ENCODE data around the gene TSR1.

Gene TSR1

GRCh38 chr17:2336215-2336851 lies at the start of gene TSR1:
Gene TSR1 (minus strand): TSS chr17:2336457. CDS start chr17:2336427, 30 bp downstream.
- DNase-seq (ENCODE audit: low spot score): peak; percentile 91

DNA sequence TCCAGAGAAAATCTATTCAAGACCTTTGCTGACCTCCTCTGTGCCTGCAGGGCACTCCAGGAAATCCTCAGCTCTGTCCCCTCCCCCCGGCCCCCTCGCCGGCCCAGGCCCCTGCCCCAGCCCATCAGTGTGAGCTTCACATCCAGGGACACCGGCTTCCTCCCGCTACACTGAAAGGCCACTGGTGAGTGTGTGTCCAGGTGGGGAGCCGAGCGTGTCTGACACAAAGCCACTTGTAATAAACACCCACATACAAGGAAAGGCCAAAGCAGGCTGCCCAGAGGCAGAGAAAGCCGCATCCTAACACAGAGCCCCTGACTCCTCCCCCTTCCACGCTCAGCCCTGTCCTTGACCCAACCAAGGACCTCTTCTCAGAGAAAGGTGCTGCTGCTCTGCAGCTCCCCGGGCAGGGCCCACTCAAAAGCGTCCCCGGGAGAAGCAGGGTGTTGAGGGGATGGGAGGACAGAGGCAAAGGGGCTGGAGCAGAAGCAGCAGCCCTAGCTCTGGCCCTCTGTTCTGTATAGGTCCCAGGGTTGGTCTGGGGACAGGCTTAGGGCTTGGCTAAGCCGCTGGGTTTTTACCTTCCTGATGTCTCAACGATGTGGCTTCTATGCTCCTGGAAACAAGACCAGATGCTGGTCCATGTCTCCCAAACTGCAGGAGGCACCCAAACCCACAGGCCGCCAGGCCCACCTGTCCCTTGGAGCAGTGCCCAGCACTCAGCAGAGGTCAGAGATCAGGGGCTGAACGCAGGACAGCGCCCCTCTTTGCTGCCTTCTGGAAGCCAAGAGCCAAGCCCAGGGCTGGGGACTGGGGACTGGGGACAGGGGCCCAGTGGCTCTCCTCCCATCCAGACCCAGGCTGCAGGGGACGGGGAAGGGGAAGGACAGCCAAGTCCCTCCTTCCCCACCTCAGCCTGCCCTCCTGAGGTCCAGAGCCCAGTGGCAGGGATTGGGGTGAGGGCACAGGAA lies 49.3 kb upstream of the TSR1 start:
- no peak for DNase-seq (ENCODE audit: low spot score)

DNA sequence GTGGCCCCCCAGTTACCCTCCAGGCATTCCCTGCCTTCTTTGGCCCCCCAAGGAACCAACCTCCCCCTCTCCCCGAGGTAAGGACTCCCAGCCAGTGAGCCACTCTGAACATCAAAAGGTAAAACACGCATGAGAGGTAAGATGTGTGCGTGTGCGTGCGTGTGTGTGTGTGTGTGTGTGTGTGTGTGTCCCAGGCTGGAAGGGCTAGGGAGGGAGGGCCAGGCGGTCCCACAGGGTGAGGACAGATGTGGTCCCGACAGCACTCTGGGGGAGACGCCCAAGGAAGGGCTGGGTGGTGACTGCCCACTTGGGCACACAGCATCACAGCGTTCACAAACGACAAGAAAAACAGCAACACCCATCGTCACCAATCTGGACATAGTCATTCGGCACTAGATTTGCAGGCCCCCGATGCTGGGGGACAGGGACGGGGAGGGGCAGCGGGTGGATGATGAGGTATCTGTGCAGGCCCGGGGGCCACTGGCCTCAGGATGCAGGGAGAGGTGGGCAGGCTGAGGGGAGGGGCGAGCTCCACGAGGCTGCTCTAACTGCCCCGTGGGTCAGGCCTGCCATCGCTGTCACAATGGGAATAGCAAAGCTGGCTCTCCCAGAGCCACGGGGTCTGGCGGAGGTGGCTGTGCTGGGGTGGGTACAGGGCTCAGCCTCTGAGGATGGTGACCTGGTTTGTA lies 48.3 kb upstream of the TSR1 start:
- DNase-seq (ENCODE audit: low spot score): no peak

GRCh38 chr17:2383628-2384167 lies 47.4 kb upstream of the TSR1 start:
- no peak for DNase-seq (ENCODE audit: low spot score)

DNA sequence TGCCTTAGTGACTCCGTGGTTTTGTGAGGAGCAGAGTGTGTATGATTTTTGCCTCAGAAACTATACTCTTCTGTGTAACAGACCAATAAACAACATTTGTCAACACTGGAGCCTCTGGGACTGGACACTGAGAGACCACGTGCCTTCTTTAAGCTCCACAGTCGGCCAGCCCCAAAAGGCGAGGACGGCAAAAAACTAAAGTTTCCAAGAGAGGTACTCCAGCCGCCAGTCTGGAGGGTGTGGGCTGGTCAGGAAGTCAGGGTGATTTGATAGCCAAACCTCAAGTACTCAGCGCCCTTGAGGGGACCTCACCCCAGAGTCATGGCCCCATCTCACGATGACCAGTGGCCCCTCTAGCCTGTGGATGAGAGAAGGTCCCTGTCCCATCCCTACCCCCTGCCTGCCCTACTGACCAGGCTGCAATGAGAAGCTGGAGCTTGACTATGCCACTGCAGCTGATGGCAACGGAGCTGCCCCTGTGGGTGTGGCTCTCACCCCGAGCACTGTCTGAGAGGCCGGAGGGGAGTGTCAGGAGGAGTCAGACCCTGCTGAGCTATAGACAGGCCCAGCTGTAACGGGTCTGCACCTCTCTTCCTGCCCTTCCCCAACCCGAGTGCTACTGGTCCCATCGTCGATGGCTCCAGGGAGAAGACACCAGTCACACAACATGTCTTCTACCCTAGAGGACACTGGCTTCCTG lies 44.8 kb upstream of the TSR1 start:
- no peak for DNase-seq (ENCODE audit: low spot score)

- DNase-seq (ENCODE audit: low spot score): no peak
Measured at GRCh38 chr17:2380226-2380922, 44.1 kb upstream of the TSR1 start.

DNA sequence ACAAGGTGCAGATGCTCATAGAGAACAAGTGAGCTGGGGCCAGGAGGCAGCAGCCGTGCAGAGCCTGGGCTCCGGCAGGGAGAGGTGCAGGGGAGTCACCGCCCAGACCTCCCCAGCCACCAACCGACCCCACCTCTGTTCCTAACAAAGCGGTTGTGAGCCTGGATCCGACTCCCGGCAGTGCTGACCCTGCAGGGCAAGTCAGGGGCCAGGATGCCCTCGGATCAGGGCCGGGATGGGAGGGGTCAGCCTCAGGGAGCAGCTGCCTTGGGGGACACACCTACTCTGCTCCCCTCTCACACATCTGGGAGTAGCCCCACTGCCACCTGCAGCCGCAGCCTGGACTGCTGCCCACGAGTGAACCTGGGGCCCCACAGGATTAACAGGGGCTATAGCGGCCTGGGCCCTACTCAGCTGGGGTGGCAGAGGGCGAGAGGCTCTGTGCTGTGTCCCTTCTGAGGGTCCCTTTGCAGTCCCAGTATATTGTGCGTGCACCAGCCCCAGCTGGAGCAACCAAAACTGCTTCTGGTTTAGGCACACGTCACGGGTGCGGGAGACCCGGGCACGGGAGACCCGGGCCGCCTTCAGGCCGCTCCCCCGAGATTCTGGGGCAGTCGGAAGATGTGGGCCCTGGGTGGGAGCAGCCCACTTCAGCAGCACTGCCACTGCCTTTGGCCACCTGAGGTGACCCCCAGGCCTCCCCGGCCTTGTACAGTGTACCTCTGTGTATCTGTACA lies 43.4 kb upstream of the TSR1 start:
- no peak for DNase-seq (ENCODE audit: low spot score)

DNA sequence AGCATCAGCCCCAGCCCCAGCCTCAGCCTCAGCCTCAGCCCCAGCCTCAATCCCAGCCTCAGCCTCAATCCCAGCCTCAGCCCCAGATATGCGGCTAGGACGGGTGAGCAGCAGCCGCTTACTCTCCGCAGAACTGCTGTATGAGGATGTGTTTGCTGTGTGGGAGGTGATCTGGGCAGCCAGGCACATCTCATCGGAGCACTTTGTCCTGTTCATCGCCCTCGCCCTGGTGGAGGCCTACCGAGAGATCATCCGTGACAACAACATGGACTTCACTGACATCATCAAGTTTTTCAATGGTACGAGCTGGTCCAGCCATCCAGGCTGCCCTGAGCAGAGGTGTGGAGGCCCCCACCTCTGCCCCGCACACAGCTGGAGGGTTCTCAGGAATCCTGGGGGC lies 42.6 kb upstream of the TSR1 start:
- DNase-seq (ENCODE audit: low spot score): no peak

DNA sequence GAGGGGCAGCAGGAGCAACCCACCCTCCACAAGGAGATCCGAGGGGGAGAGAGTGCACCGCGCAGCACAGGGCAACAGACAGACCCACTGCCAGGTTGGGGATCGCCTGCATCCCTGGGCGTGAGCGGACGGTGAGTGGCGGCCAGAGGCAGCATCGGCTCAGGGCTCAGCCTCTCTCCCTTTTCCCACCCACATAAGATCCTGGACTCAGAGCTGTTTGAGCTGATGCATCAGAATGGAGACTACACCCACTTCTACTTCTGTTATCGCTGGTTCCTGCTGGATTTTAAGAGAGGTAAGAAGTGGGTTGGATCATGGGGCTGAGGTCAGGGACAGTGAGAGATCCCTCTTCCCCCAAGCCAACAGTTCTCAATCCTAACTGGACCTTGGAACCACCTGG lies 41.4 kb upstream of the TSR1 start:
- DNase-seq (ENCODE audit: low spot score): no peak

GRCh38 chr17:2376107-2376506 lies 39.9 kb upstream of the TSR1 start:
- no peak for DNase-seq (ENCODE audit: low spot score)

DNA sequence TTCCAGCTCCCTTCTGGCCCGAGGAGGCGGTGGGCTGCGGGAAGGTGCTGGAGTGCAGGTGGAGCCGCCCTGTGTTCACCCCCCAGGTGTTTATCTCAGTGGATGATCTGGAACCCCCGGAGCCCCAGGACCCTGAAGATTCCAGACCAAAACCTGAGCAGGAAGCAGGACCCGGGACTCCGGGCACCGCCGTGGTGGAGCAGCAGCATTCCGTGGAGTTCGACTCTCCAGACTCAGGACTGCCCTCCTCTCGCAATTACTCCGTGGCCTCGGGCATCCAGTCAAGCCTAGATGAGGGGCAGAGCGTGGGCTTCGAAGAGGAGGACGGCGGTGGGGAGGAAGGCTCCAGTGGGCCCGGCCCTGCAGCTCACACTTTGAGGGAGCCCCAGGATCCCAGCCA lies 39.1 kb upstream of the TSR1 start:
- no peak for DNase-seq (ENCODE audit: low spot score)

GRCh38 chr17:2374549-2375285 lies 38.5 kb upstream of the TSR1 start:
- DNase-seq (ENCODE audit: low spot score): no peak

DNA sequence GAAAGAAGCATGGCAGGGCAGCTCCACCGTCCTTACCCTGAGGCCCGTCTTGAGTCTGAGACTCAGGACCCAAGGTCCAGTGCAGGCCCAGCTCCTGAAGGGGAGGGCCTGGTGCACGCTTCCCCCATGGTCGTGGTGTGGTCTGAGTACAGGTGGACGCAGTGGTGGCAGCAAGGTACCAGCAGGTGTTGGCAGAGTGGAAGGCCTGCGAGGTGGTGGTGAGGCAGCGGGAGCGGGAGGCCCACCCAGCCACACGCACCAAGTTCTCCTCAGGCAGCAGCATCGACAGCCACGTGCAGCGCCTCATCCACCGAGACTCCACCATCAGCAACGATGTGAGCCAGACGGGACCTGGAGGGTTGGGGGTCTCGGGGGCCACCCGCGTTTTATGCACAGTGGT lies 36.9 kb upstream of the TSR1 start:
- DNase-seq (ENCODE audit: low spot score): no peak

GRCh38 chr17:2372681-2373080 lies 36.4 kb upstream of the TSR1 start:
- DNase-seq (ENCODE audit: low spot score): no peak

DNA sequence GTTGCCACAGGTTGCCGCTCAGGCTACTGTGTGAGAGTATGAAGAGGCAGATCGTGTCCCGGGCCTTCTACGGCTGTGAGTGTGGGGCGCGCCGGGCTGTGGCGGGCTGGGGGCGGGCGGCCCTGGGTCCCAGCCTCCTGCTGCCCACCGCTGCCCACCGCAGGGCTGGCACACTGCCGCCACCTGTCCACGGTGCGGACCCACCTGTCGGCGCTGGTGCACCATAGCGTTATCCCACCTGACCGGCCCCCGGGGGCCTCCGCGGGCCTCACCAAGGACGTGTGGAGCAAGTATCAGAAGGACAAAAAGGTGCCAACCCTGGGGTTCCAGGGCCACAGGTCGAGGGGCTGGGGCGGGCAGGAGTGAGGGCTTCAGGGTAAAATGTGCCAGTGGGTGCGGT lies 35.9 kb upstream of the TSR1 start:
- DNase-seq (ENCODE audit: low spot score): no peak

DNA sequence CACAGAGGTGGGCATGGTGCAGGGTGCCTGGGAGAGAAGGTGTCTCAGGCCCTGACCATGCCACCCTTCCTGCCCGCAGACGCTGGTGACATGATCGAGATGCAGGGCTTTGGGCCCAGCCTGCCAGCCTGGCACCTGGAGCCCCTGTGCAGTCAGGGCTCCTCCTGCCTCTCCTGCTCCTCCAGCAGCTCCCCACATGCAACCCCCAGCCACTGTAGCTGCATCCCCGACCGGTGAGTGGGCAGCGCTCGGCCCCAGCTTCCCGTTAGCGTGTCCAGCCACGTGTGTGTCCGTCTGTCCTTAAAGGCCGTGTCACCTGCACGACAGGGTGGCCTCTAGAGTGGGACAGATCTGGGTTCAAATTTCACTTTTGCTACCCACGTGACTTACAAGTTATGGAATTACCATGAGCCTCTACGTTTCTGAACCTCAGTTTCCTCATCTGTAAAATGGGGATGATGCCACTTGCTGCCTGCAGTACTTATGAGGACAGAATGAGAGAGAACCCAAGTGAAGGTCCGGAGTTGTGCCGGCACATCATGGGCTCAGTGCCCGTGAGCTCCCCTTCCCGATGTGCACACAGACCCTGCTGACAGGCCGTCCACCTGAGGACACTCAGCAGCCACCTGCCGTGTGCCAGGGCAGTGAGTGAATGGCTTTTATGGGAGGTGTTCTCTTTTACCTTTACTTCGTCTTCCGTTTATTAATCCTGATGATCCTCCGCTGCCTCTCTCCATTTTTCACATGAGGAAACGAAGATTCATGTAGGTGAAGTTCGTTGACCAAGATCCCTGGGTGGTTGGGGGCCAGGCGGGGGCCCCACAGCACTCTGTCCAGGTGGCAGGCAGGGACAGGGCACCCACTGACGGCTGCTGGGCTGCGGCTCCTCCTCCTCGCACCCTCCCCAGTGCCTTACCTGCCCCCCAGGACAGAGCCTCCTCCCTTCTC lies 35.2 kb upstream of the TSR1 start:
- no peak for DNase-seq (ENCODE audit: low spot score)

GRCh38 chr17:2370211-2370589 lies 33.9 kb upstream of the TSR1 start:
- DNase-seq (ENCODE audit: low spot score): no peak

DNA sequence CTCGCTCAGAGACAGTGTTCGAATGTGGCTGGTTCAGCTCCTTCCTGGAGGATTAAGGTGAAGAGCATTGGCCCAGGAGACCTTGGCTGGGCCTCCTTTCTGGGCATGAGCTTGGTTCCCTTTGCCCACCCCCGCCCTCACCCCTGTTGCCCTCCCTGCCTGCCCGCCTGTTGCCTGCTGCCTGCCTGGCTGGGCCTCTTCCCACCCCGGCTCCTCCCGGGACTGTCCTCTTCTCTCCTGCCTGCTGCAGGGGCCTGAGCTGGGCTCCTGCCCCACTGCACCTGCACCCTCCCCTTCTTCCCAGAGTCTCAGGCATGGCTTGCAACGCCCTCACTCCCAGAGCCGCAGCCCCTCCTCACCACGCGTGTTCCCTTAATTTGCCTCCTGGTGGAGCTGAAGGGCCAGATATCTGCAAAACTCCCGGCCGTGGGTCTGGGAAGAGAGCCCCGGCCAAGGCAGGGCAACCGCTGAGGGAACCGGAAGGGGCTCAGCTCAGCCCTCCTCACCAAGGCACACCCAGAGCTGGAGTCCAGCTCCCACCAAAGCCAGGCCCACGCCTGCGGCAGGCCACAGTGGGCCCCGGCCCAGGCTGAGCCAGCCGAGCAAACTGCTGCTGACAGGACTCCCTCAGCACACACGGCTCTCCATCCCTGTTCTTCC lies 33.4 kb upstream of the TSR1 start:
- no peak for DNase-seq (ENCODE audit: low spot score)

Data from globus pallidus (tissue), 1 donor.